Neural progenitor cell (in vitro differentiated cells): Measurements from ENCODE around the gene HKDC1.

Source experiments
- EZH2 ChIP-seq: fragments of 200-600 bp; sonication (generic); IDR thresholded peaks from 2 replicates; pipeline ENCODE4 v1.6.1; 2017; ENCODE audit warnings: antibody characterized with exemption, mild to moderate bottlenecking, moderate library complexity
- EZH2phosphoT487 ChIP-seq: fragments of 200-600 bp; sonication (generic); IDR thresholded peaks from 2 replicates; pipeline ENCODE4 v1.6.1; 2017; ENCODE audit warnings: antibody characterized with exemption
- TF ChIP-seq, protein P1 (sequence below): fragments of 200-600 bp; sonication (generic); IDR thresholded peaks from 2 replicates; pipeline ENCODE4 v1.5.1; 2017; ENCODE audit warnings: antibody characterized with exemption, mild to moderate bottlenecking

DNA sequence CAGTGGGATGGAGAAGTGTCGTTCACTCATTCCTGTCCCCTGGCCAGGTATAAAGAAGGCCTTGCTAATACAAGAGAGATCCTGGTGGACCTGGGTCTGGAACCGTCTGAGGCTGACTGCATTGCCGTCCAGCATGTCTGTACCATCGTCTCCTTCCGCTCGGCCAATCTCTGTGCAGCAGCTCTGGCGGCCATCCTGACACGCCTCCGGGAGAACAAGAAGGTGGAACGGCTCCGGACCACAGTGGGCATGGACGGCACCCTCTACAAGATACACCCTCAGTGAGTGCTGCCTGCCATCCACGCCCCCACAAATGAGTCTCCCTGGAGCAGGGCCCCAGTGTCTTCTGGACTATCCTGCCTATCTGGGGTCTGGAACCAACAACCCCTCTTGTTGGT, 27.2 kb downstream of the HKDC1 start:
- TF ChIP-seq, protein P1, sequence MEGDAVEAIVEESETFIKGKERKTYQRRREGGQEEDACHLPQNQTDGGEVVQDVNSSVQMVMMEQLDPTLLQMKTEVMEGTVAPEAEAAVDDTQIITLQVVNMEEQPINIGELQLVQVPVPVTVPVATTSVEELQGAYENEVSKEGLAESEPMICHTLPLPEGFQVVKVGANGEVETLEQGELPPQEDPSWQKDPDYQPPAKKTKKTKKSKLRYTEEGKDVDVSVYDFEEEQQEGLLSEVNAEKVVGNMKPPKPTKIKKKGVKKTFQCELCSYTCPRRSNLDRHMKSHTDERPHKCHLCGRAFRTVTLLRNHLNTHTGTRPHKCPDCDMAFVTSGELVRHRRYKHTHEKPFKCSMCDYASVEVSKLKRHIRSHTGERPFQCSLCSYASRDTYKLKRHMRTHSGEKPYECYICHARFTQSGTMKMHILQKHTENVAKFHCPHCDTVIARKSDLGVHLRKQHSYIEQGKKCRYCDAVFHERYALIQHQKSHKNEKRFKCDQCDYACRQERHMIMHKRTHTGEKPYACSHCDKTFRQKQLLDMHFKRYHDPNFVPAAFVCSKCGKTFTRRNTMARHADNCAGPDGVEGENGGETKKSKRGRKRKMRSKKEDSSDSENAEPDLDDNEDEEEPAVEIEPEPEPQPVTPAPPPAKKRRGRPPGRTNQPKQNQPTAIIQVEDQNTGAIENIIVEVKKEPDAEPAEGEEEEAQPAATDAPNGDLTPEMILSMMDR: no peak
- TF ChIP-seq EZH2 (no peak), EZH2phosphoT487 (no peak)
